K562 (cell line): Measurements from ENCODE around the gene IDH2. TPM values are rescaled to one million over a fixed set of nuclear protein-coding genes. Genes with fewer than 3 reads are reported as not detected.
"Not testable (repeated sequence)": the region's sequence is repeated elsewhere in the genome, so short reads cannot be mapped to it uniquely, and the experiment has no call there.

ENCODE experiments used
- ATAC-seq: fragments of 200-7000 bp; cut with Tn5 transposase; 3 replicates; pipeline ENCODE4 v1.9.1; 2020; ENCODE audit warnings: moderate library complexity
- BruUV-seq: library from RNA; stranded (reverse); fragments of 400-500 nt; replicated peaks from 2 replicates; lab custom pipeline; 2021; lab: Mats Ljungman, UMichigan
- CTCF ChIA-PET: fragments of 300-600 bp; formaldehyde crosslinking; extraction: SDS; loops from one replicate; lab custom pipeline; 2021; ENCODE audit warnings: low intra/inter-chr PET ratio; lab: Yijun Ruan, JAX
- POLR2A ChIA-PET: fragments of 300-600, 350-650 bp; sonication (Branson Sonifier 250); formaldehyde crosslinking; extraction: SDS; loops from one replicate; lab custom pipeline; 2021; ENCODE audit warnings: antibody characterized with exemption, inconsistent platforms; lab: Yijun Ruan, JAX
- DNase-seq, 4 experiments: peaks; one replicate each; pipeline versions ENCODE4 v3.0.0 to v3.0.0-alpha.2; 2011 to 2018; ENCODE audit warnings: low spot score in 3 of 4, mixed read lengths in 3 of 4; ENCODE audit errors: extremely low read depth in 1 of 4
- FAIRE-seq: peaks from 2 replicates; lab custom pipeline; 2011; peaks lifted over from hg19 to GRCh38; lab: Jason Lieb, UNC
- H2AFZ ChIP-seq: 2 replicates; pipeline ENCODE4 v1.6.0; 2011; ENCODE audit warnings: low read depth, low read length, control low read depth, inconsistent platforms
- H3K27ac ChIP-seq: fragments of 200-600 bp; 3 replicates; pipeline ENCODE4 v1.8.0; 2011; ENCODE audit warnings: low read depth, mild to moderate bottlenecking, control low read depth, inconsistent platforms, low read length, moderate library complexity, mixed read lengths; ENCODE audit errors: extremely low read depth
- H3K27me3 ChIP-seq, 2 experiments: fragments of 300-600 bp in 1 of 2; 2 replicates in 1 of 2; 3 replicates in 1 of 2; pipeline versions ENCODE4 v1.6.0 to v1.8.0; 2011; ENCODE audit warnings: inconsistent platforms in 2 of 2, low read length in 2 of 2, mild to moderate bottlenecking in 1 of 2, mixed read lengths in 1 of 2, moderate library complexity in 1 of 2; ENCODE audit not compliant: control insufficient read depth in 2 of 2, insufficient read depth in 2 of 2
- H3K36me3 ChIP-seq: fragments of 300-600 bp; 3 replicates; pipeline ENCODE4 v1.8.0; 2011; ENCODE audit warnings: mild to moderate bottlenecking, low read length, inconsistent platforms; ENCODE audit not compliant: control insufficient read depth, insufficient read depth
- H3K4me1 ChIP-seq, 2 experiments: fragments of 200-600 bp in 1 of 2; replicated peaks in 1 of 2; 2 replicates in 1 of 2; 3 replicates in 1 of 2; pipeline versions ENCODE4 v1.5.1 to v1.8.0; 2011; ENCODE audit warnings: inconsistent platforms in 2 of 2, low read length in 2 of 2, mild to moderate bottlenecking in 1 of 2, mixed read lengths in 1 of 2, moderate library complexity in 1 of 2; ENCODE audit not compliant: control insufficient read depth in 2 of 2, insufficient read depth in 2 of 2
- H3K4me2 ChIP-seq: 2 replicates; pipeline ENCODE4 v1.6.1; 2011; ENCODE audit warnings: low read length, control low read depth, inconsistent platforms, mixed read lengths; ENCODE audit not compliant: insufficient read depth
- H3K4me3 ChIP-seq: fragments of 200-600 bp; sonication (generic), shearing (Covaris generic); 2 replicates; pipeline ENCODE4 v1.5.1; 2016; ENCODE audit warnings: control low read depth, inconsistent platforms
- H3K79me2 ChIP-seq: fragments of 200-600 bp; 3 replicates; pipeline ENCODE4 v1.8.0; 2011; ENCODE audit warnings: low read length, inconsistent platforms; ENCODE audit not compliant: control insufficient read depth, insufficient read depth
- H3K9ac ChIP-seq, 2 experiments: 2 replicates each; pipeline versions ENCODE4 v1.6.0 to v1.6.1; 2011; ENCODE audit warnings: low read depth in 2 of 2, low read length in 2 of 2, control low read depth in 1 of 2, inconsistent platforms in 1 of 2, mild to moderate bottlenecking in 1 of 2, mixed read lengths in 1 of 2; ENCODE audit not compliant: insufficient read depth in 1 of 2
- H3K9me1 ChIP-seq: one replicate; pipeline ENCODE4 v1.6.0; 2011; ENCODE audit warnings: inconsistent platforms, mild to moderate bottlenecking, low read length, moderate library complexity; ENCODE audit not compliant: control insufficient read depth, insufficient read depth
- H3K9me3 ChIP-seq: replicated peaks from 2 replicates; pipeline ENCODE4 v1.5.1; 2011; ENCODE audit warnings: low read depth, low read length, inconsistent platforms; ENCODE audit not compliant: control insufficient read depth, insufficient read depth
- H4K20me1 ChIP-seq: replicated peaks from 2 replicates; pipeline ENCODE4 v1.6.1; 2011; ENCODE audit warnings: low read length, inconsistent platforms, mixed read lengths; ENCODE audit not compliant: control insufficient read depth, insufficient read depth
- NONO ChIP-seq, 2 experiments: fragments of 200-400 bp in 1 of 2; fragments of 450-650 bp in 1 of 2; formaldehyde crosslinking in 1 of 2; IDR thresholded peaks; 2 replicates each; pipeline ENCODE4 v1.6.1; 2017; ENCODE audit warnings: low read depth in 2 of 2, mild to moderate bottlenecking in 2 of 2, moderate library complexity in 2 of 2, low read length in 1 of 2
- POLR2A ChIP-seq: fragments of 450-650 bp; conservative IDR thresholded peaks from 2 replicates; pipeline ENCODE4 v1.6.1; 2016
- YY1 ChIP-seq, 3 experiments: IDR thresholded peaks; 2 replicates each; pipeline ENCODE4 v1.6.1; 2011; ENCODE audit warnings: low read length in 2 of 3, mild to moderate bottlenecking in 2 of 3, moderate library complexity in 2 of 3, borderline replicate concordance in 1 of 3, control low read depth in 1 of 3, low read depth in 1 of 3; ENCODE audit not compliant: insufficient read depth in 3 of 3, insufficient replicate concordance in 2 of 3, control insufficient read depth in 1 of 3, insufficient read length in 1 of 3; ENCODE audit errors: extremely low read depth in 1 of 3
- whole genome bisulfite sequencing: fragments of 100-300 bp; shearing (Covaris generic); methylation state at CpG from one replicate; pipeline ENCODE4 v1.1.6; 2016; ENCODE audit warnings: low coverage, mixed read lengths; ENCODE audit not compliant: insufficient coverage; ENCODE audit errors: missing lambda C conversion rate; 5-methylcytosine and 5-hydroxymethylcytosine counted together
- in situ Hi-C: fragments of 300-500 bp; cut with MboI; formaldehyde crosslinking; loops from 4 replicates; pipeline ENCODE4 v1.15.0; 2018; ENCODE audit warnings: inconsistent platforms, mixed read lengths
- intact Hi-C: fragments of 100-400 bp; cut with micrococcal nuclease; formaldehyde crosslinking; loops from 2 replicates; pipeline ENCODE4 v1.14.2; 2022
- polyA plus RNA-seq, 8 experiments: library from polyadenylated mRNA; depleted of rRNA in 4 of 8; stranded (reverse) in 5 of 8; unstranded in 3 of 8; fragments of >200 nt; fragmentation: Nextera tagmentation in 2 of 8; fragmentation: Illumina TruSeq in 1 of 8; extraction: Ambion mirVana in 2 of 8; extraction: Trizol in 1 of 8; gene quantifications; 2 replicates each; pipeline versions ENCODE4 v1.2.1 to v1.2.3, GENCODE V29; 2011 to 2014; ENCODE audit warnings: inconsistent platforms in 1 of 8, missing spikeins in 1 of 8
- total RNA-seq, 7 experiments: library from RNA; depleted of rRNA in 6 of 7; stranded (reverse); fragments of >200 nt in 6 of 7; fragmentation: Illumina TruSeq in 2 of 7; extraction: Trizol in 2 of 7; gene quantifications; 2 replicates each; pipeline versions ENCODE4 v1.2.1 to v1.2.3, GENCODE V29; 2011 to 2021; ENCODE audit warnings: low replicate concordance in 1 of 7
- TF ChIP-seq, protein P1 (sequence below), 2 experiments: IDR thresholded peaks; 2 replicates each; pipeline ENCODE4 v1.6.1; 2011; ENCODE audit warnings: borderline replicate concordance in 1 of 2, control low read depth in 1 of 2, low read depth in 1 of 2, low read length in 1 of 2, mild to moderate bottlenecking in 1 of 2, mixed read lengths in 1 of 2, moderate library complexity in 1 of 2; ENCODE audit not compliant: insufficient read depth in 1 of 2, insufficient read length in 1 of 2, poor library complexity in 1 of 2, severe bottlenecking in 1 of 2; ENCODE audit errors: extremely low read depth in 1 of 2
- TF ChIP-seq, protein P2 (sequence below): fragments of 150-350 bp; conservative IDR thresholded peaks from 2 replicates; pipeline ENCODE4 v1.6.1; 2014; ENCODE audit warnings: low read length
- TF ChIP-seq, protein P3 (sequence below): fragments of 250-450 bp; sonication (Bioruptor Pico); IDR thresholded peaks from 2 replicates; pipeline ENCODE4 v1.9.0; 2021; ENCODE audit warnings: mild to moderate bottlenecking, inconsistent platforms

The IDH2 gene
- total and polyA plus RNA-seq, 9 of the 15 experiments (the other 6 are each of a cell fraction or from before 2014, with no cell fraction given) = 0.70 to 99.9 (median 59.2) TPM

DNA sequence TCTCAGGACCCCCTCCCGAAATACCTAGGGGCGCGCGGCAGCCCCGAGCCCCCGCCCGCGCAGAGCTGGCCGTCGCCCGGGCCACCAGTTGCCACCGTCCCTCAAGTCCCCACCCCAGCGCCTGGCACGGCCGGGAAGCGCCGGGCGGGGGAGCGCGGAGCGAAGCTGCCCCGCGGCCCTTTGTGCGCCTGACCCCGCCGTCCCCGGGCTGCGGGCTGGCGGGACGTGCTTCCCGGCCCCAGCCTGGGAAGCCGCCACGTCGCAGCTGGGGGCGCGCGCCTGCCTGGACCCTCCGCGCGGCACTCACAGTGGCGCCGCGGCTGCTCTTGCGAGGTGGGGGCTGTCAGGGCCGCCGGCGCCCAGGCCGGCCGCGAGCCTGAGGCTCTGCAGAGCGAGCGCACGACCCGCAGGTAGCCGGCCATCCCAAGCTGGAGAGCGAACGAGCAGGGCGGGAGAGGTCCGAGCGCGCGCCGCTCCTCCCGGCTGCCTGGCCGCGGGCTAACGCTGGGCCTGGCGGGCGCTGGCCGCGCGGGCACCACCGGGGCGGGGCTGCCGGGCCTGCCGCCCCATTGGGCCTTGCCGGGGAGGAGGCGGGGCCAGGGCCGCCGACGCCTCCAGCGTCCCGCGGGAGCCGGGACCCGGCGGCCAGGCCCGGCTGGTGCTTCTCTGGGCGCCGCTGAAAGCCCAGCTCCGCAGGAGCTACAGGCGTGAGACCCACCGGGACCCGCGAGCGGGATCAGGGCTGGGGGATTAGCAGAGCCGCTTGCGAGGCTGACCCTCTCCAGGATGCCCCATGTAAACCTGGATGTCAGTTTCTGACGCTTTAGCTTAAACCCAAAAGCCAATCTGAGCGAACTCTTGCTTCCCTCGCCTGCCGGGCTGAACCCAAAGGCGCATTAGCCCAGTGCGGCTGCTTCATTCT is at the start of gene IDH2 (continued):
- TF ChIP-seq, protein P1, sequence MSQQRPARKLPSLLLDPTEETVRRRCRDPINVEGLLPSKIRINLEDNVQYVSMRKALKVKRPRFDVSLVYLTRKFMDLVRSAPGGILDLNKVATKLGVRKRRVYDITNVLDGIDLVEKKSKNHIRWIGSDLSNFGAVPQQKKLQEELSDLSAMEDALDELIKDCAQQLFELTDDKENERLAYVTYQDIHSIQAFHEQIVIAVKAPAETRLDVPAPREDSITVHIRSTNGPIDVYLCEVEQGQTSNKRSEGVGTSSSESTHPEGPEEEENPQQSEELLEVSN (IDR thresholded peaks at IDR 0.05; ENCODE audit: borderline replicate concordance in 1 of 2, extremely low read depth in 1 of 2, insufficient read depth in 1 of 2, insufficient read length in 1 of 2, low read depth in 1 of 2, low read length in 1 of 2, poor library complexity in 1 of 2, severe bottlenecking in 1 of 2) = peak in 1 of 2 experiments; percentile 69
- TF ChIP-seq, protein P2, sequence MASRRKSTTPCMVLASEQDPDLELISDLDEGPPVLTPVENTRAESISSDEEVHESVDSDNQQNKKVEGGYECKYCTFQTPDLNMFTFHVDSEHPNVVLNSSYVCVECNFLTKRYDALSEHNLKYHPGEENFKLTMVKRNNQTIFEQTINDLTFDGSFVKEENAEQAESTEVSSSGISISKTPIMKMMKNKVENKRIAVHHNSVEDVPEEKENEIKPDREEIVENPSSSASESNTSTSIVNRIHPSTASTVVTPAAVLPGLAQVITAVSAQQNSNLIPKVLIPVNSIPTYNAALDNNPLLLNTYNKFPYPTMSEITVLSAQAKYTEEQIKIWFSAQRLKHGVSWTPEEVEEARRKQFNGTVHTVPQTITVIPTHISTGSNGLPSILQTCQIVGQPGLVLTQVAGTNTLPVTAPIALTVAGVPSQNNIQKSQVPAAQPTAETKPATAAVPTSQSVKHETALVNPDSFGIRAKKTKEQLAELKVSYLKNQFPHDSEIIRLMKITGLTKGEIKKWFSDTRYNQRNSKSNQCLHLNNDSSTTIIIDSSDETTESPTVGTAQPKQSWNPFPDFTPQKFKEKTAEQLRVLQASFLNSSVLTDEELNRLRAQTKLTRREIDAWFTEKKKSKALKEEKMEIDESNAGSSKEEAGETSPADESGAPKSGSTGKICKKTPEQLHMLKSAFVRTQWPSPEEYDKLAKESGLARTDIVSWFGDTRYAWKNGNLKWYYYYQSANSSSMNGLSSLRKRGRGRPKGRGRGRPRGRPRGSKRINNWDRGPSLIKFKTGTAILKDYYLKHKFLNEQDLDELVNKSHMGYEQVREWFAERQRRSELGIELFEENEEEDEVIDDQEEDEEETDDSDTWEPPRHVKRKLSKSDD = no peak
- peak in 1 of 3 experiments; percentile 67 for TF ChIP-seq YY1 (IDR thresholded peaks at IDR 0.05; ENCODE audit: borderline replicate concordance in 1 of 3, control insufficient read depth in 1 of 3, extremely low read depth in 1 of 3, insufficient read depth in 3 of 3, insufficient read length in 1 of 3, insufficient replicate concordance in 2 of 3, low read depth in 1 of 3, low read length in 2 of 3)
- peak; percentile 67 for TF ChIP-seq POLR2A
- TF ChIP-seq, protein P3, sequence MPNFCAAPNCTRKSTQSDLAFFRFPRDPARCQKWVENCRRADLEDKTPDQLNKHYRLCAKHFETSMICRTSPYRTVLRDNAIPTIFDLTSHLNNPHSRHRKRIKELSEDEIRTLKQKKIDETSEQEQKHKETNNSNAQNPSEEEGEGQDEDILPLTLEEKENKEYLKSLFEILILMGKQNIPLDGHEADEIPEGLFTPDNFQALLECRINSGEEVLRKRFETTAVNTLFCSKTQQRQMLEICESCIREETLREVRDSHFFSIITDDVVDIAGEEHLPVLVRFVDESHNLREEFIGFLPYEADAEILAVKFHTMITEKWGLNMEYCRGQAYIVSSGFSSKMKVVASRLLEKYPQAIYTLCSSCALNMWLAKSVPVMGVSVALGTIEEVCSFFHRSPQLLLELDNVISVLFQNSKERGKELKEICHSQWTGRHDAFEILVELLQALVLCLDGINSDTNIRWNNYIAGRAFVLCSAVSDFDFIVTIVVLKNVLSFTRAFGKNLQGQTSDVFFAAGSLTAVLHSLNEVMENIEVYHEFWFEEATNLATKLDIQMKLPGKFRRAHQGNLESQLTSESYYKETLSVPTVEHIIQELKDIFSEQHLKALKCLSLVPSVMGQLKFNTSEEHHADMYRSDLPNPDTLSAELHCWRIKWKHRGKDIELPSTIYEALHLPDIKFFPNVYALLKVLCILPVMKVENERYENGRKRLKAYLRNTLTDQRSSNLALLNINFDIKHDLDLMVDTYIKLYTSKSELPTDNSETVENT (CRISPR knock-in tag) = peak; percentile 90
- peak; percentile 31 to 78; a peak in 2 of 4 replicates for TF ChIP-seq NONO (IDR thresholded peaks at IDR 0.05; ENCODE audit: low read depth in 2 of 2, low read length in 1 of 2)

DNA sequence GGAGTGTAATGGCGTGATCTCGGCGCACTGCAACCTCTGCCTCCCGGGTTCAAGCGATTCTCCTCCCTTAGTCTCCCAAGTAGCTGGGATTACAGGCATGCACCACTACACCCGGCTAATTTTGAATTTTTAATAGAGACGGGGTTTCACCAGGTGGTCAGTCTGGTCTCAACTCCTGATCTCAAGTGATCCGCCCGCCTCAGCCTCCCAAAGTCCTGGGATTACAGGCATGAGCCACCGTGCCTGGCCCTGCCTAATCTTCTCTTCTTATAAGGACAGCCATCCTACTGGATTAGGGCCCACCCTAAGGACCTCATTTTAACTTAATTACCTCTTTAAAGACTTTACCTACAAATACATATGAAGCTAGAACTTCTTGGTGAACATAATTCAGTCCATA is 48.3 kb upstream of the IDH2 start:
- H3K4me3 ChIP-seq, ATAC-seq, BruUV-seq, H3K9ac ChIP-seq, H3K9me1 ChIP-seq, H4K20me1 ChIP-seq, H3K79me2 ChIP-seq, H3K27me3 ChIP-seq, intact Hi-C loops, FAIRE-seq, H3K36me3 ChIP-seq, CTCF ChIA-PET, H3K27ac ChIP-seq, DNase-seq, H3K9me3 ChIP-seq, H3K4me2 ChIP-seq: not testable (repeated sequence)
- 78% methylated on average over 10 of the region's 10 CpGs for WGBS
- POLR2A ChIA-PET = interaction anchor here (0.6 to 1.7 kb wide), 6 partner anchors 11 to 801 kb away, joined by 3 to 6 read pairs (median 3); no protein-coding TSS in a partner anchor
- Histone ChIP-seq H3K4me1 (peaks cover 9 to 29% of the 10 kb centered on the region in 2 experiments), H2AFZ (peak overlapping the region; percentile 100; the same call in 1 of the 2 replicates)
- in situ Hi-C loops = loop anchor here (5.0 kb wide), 1 partner anchor 117 kb away; the partner anchor contains the start of gene NGRN
